AG10803 (cell line): ENCODE results near the gene SNTG2.
"Not testable (repeated sequence)": the region's sequence is repeated elsewhere in the genome, so short reads cannot be mapped to it uniquely, and the experiment has no call there.

Experiments
- DNase-seq: peaks from one replicate; pipeline ENCODE4 v3.0.0; 2010; ENCODE audit warnings: low read depth
- H3K4me3 ChIP-seq: 2 replicates; pipeline ENCODE4 v1.5.1; 2011; ENCODE audit warnings: mild to moderate bottlenecking, low read length, control low read depth
- TF ChIP-seq, protein P1 (sequence below): conservative IDR thresholded peaks from 2 replicates; pipeline ENCODE4 v1.5.1; 2011; ENCODE audit warnings: mild to moderate bottlenecking, low read length, control low read depth, inconsistent platforms

The SNTG2 gene

DNA sequence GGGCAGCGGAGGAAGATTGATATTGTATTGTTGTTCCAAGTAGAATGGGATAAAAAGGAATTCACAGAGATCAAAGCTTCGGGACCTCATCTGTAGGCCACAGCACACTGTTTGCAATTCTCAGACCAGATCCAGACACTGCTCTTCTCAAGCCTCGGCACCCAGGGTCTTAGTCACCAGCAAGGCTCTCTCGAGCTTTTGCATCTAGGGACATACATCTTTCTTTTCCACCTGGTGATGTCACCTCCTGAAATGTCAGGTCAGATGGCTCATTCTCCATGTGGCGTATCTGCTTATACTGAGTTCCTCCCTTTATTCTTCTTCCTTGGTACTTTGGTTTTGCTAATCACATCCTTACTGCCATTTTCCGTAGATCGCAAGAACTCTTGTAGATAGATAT is 42.9 kb upstream of the SNTG2 start:
- no peak for DNase-seq
- TF ChIP-seq, protein P1, sequence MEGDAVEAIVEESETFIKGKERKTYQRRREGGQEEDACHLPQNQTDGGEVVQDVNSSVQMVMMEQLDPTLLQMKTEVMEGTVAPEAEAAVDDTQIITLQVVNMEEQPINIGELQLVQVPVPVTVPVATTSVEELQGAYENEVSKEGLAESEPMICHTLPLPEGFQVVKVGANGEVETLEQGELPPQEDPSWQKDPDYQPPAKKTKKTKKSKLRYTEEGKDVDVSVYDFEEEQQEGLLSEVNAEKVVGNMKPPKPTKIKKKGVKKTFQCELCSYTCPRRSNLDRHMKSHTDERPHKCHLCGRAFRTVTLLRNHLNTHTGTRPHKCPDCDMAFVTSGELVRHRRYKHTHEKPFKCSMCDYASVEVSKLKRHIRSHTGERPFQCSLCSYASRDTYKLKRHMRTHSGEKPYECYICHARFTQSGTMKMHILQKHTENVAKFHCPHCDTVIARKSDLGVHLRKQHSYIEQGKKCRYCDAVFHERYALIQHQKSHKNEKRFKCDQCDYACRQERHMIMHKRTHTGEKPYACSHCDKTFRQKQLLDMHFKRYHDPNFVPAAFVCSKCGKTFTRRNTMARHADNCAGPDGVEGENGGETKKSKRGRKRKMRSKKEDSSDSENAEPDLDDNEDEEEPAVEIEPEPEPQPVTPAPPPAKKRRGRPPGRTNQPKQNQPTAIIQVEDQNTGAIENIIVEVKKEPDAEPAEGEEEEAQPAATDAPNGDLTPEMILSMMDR = no peak
- H3K4me3 ChIP-seq = no peak overlapping the region

DNA sequence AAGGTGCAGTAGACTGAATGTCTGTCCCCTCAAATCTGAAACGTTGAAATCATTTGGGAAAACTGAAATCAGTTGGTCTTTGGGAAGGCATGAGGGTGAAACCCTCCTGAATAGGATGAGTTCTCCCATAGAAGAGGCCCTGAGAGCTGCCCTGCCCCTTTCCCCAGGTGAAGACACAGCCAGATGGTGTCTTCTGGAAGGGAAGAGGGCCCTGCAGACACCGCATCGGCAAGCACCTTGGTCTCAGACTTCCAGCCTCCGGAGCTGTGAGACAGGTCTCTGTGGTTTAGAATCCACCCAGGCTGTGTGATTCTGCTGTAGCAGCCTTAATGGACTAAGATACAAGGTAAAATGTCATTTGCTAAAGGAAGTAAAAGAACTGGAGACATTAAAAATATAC is 42.1 kb upstream of the SNTG2 start:
- DNase-seq = no peak
- no peak overlapping the region for H3K4me3 ChIP-seq
- TF ChIP-seq, protein P1 = no peak

DNA sequence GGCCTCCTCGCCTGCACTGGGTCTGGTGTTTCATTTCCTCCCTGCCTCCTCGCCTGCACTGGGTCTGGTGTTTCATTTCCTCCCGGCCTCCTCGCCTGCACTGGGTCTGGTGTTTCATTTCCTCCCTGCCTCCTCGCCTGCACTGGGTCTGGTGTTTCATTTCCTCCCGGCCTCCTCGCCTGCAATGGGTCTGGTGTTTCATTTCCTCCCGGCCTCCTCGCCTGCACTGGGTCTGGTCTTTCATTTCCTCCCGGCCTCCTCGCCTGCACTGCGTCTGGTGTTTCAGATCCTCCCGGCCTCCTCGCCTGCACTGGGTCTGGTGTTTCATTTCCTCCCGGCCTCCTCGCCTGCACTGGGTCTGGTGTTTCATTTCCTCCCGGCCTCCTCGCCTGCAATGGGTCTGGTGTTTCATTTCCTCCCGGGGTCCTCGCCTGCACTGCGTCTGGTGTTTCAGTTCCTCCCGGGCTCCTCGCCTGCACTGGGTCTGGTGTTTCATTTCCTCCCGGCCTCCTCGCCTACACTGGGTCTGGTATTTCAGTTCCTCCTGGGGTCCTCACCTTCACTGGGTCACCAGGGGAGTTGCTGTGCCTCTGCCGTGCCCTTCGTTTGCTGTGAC is 40.8 kb upstream of the SNTG2 start:
- H3K4me3 ChIP-seq, DNase-seq: not testable (repeated sequence)

DNA sequence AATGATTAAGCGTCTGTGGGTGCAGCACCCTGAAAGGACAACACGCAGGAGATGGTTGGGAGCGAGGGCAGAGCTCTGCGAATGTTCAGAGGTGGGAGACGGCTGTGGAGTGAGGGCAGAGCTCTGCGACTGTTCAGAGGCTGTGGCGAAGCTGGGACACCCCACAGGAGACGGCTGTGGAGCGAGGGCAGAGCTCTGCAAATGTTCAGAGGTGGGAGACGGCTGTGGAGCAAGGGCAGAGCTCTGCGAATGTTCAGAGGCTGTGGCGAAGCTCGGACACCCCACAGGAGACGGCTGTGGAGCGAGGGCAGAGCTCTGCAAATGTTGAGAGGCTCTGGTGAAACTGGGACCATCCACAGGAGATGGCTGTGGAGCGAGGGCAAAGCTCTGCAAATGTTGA is 40.0 kb upstream of the SNTG2 start:
- DNase-seq = no peak
- TF ChIP-seq, protein P1 = no peak
- H3K4me3 ChIP-seq = no peak overlapping the region

DNA sequence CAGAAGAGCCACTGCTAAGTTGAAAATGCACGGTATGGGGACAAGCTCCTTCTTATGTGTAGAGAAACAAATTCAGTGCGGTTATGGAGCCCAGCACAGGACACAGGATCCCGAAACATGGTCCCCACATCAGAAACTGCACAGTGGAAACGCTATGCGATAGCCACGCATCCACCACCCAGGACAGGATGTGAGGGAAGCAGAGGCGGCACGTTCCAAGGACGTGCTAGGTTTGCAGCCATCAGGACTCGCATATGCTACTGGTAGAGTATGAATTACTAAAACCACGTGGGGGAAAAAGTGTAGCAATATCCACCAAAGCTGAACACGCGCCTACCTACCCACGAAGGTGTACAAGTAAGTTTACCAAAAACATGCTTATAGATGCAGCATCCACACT is 34.7 kb upstream of the SNTG2 start:
- H3K4me3 ChIP-seq = no peak overlapping the region
- TF ChIP-seq, protein P1 = no peak
- no peak for DNase-seq

DNA sequence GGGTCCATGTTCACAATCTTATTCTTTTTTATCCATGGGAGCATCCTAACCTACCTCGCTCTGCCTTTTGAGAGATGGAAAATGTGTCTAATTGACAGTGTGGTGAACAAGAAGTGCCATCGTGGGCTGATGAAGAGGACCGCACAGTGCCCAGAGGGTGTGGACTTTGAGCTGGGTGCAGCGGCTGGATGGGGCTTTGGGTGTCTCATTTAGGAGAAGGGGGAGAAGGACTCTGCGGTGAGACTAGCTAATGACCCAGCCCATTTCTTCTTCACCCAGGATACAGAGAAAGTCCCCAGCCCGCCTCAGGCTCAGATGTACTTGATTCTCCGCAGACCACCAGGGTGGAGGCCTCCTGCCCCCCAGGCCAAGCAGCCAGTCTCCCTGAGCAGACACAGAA is 33.7 kb upstream of the SNTG2 start:
- no peak for DNase-seq
- TF ChIP-seq, protein P1 = no peak
- H3K4me3 ChIP-seq = no peak overlapping the region

DNA sequence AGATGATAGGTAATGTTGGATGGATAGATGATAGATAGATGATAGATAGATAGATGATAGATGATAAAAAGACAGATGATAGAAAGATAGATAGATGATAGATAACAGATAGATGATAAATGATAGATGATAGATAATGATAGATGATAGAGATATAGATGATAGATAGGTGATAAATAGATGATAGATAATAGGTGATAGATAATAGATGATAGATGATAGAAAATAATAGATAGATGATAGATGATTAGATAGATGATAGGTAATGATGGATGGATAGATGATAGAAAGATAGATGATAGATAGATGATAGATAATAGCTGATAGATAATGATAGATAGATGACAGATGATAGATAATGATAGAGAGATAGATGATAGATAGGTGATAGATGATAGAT is 31.0 kb upstream of the SNTG2 start:
- DNase-seq = no peak
- no peak overlapping the region for H3K4me3 ChIP-seq
- TF ChIP-seq, protein P1 = no peak

DNA sequence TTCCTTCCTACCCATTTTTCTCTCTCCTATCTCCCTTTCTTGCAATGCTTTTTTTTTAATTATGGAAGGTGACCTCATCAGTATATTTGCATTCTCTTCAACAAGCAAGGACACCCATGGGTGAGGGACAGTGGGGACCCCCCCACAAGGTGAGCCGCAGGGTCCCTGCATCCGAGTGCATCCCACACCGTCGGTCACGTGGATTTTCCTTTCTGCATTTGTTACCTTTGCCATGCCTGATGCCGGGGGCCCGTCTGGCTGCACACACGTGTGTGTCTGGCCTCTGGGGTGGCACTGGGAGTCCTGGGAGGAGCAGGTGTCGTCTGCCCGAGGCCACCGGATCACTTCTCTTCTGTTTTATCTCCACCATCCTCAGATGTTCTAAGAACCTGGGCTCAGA is 30.1 kb upstream of the SNTG2 start:
- TF ChIP-seq, protein P1 = no peak
- no peak for DNase-seq
- no peak overlapping the region for H3K4me3 ChIP-seq
